Activated CD4-positive, alpha-beta T cell treated with anti-CD3 and anti-CD28 coated beads for 48 hours (primary cell): Measurements from ENCODE around the gene SLC22A2.
"Not testable (repeated sequence)": the region's sequence is repeated elsewhere in the genome, so short reads cannot be mapped to it uniquely, and the experiment has no call there.

Experiments used
- DNase-seq: peaks from one replicate; pipeline ENCODE4 v3.0.0-alpha.2; 2020

SLC22A2 gene

DNA sequence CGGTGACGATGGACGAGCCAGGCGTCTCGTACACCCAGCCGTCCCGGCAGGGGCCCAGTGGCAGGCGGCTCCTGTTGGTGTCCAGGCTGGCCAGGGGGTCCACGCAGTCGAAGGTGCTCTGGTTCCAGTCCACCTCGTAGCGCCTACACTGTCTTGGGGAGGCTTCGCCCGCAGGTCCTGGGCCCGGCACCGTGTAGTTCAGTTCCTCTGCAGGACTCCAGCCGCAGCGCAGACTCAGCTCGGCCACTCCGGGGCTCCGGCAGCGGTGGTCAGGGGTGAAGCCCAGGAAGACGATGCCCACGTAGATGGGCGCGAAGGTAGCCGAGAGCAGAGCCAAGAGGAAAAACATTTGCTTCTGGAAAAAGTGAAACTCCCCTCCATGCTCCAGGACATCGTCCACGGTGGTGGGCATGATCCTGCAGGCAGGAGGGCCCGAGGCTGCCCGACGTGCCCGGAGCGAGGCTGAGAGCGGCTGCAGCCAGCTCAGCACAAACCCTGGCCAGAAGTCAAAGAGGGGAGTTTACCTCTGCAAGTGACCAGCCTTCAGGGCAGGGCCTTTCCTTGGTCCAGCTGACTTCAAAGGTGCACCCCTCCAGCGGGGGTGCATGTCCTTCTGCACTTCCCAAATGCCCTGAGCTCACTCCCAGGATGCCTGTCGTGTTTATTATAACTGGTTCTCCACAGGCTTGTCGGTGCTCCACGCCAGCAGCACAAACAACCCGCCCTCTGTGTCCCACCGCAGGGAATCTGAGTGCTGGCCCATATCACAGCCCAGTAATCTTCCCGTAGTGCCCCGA lies at the start of gene SLC22A2:
Gene SLC22A2 (minus strand): TSS at position 476 of the 797 bp plus-strand sequence. CDS start 64 bp downstream, at position 412.
- no peak for DNase-seq

DNA sequence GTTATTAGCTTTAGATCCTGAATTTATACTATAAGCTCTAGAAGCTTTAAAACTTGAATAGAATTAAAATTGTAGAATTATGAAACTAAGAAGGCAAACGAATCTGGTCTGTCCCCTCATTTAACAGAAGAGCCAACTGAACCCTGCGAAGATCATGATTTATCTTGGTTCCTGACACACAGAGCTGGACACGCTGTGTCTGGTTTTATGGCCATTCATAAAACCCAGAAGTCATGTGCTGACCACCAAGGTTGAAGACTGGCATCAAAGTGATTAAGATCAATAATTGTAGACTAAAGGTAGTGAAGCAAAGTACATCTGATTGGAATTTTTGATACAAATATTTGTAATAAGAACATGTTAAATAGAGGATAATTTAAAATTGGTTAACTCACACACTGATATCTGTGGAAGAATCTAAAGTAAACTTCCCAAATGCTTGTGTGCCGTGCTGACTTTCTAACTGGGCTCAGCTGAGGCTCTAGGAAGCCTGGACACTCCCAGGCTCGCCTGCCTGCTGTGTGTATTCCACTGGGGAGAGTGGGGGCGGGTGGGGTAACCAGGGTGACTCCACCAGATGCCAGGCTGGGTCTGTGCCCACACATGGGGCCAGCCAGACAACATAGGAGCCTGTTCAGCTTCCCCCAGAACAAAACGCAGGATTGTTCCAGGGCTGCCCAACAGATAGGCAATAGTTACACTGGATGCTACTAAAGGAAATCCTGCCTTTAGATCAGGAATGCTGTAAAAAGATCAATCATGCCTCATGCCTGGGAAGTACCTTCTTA lies 47.5 kb upstream of the SLC22A2 start:
- DNase-seq: no peak

DNA sequence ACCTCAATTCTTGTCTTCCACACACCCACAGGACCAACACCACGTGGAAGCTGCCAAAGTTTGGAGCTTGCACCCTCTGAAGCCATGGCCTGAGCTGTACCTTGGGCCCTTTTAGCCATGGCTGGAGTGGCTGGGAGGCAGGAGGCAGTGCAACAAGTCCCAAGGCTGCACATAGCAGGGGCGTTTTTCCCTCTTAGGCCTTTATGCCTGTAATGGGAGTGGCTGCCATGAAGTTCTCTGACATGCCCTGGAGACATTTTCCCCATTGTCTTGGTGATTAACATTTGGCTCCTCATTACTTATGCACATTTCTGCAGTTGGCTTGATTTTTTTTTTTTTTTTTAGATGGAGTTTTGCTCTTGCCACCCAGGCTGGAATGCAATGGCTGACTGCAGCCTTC lies 45.2 kb upstream of the SLC22A2 start:
- no peak for DNase-seq

DNA sequence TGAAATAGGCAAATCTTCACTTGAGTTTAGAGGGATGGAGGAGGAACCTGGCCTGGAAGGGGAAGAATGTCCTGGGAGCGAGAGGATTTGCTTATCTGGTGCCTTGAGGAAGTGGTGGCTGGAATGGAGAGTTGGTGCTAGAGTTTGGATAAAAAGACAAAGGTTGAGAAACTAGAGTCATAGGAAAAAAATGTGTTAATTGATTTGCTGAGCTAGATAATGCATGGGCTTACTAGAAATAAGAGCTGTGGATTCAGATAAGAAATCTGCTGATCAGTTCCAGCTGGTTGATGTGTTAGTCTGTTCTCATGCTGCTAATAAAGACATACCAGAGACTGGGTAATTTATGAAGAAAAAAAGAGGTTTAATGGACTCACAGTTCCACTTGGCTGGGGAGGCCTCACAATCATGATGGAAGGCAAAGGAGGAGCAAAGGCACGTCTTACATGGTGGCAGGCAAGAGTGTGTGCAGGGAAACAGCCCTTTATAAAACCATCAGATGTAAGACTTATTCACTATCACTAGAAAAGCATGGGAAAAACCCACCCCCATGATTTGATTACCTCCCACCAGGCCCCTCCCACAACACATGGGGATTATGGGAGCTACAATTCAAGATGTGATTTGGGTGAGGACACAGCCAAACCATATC lies 43.9 kb upstream of the SLC22A2 start:
- DNase-seq: not testable (repeated sequence)

DNA sequence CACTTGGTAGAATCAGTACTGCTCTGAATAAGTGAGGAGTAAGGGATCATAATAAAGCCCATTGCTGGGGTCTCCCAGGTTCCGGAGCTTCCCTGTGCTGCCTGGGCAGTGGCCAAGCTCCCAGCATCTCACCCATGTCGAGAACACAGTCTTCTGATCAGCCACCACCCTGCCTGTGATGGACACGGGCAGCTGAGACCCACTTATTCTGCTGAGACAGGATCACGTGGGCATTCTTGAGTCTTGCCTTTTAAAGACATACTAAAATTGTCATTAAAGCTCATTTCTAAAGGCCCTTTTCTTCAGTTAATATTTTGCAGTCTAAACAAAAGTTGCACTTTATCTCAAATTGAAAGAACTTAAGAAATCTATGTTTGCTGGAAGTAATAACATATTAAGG lies 42.7 kb upstream of the SLC22A2 start:
- DNase-seq: no peak

DNA sequence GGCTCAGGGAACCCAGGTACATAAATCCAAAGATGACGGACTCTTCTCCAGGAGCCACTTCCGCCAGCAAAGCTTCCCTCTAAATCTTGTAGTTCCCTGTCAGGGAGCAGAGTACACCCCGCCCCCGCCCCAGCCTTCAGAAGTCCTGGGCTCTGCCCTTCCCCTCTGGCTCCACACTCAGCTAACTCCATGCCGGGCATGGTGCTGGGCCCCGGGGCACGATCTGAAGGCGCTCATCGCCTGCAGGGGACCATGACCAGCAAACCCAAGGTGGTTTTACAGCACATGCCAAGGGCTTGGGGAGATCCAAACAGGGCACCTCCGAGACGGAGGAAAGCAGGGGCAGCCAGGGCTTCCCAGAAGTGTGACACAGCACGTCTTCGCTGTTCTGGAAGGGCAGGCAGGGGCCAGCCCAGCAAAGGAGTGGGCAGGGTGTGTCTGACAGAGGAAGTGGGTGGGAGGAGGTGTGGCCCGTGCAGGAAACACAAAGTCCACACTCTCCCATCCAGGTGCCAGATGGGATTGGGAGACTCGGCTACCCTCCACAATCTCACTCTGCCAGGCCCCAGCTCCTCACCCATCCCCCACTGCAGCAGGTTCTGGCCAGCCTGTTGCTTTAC lies 41.6 kb upstream of the SLC22A2 start:
- no peak for DNase-seq

DNA sequence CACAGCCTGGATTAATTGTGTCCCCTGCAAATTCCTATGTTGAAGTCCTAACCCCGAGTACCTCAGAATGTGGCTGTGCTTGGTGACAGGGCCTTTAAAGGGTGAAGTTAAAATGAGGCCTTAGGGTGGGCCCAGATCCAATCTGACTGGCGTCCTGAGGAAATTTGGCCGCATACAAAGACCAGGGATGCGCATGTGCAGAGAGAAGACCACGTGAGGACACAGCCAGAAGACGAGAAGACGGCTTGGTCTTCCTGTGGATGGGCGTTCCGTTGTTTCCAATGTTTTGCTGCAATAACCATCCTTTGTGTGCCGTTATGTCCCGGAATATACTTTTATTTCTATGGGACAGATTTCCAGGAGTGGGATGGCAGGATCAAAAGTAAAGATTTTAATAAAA lies 40.9 kb upstream of the SLC22A2 start:
- no peak for DNase-seq

DNA sequence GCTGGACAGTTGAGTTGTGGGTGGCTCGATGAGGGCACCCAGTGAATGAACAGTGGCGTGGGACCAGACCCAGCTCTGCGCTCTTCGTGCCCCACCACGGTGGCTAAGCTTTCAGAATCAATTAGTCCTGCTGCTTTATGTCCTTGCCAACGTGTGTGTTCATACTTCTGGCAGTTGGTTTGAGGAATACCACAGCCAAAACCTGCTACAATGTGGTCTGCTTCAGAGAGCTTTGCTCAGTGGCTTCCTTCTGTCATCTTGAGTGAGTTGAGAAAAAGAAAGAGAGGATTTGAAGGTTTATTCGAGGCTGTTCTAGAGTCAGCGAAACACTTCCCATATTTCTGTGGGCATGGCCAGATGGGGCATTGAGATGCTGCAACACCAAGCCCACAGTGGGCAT lies 39.5 kb upstream of the SLC22A2 start:
- no peak for DNase-seq

DNA sequence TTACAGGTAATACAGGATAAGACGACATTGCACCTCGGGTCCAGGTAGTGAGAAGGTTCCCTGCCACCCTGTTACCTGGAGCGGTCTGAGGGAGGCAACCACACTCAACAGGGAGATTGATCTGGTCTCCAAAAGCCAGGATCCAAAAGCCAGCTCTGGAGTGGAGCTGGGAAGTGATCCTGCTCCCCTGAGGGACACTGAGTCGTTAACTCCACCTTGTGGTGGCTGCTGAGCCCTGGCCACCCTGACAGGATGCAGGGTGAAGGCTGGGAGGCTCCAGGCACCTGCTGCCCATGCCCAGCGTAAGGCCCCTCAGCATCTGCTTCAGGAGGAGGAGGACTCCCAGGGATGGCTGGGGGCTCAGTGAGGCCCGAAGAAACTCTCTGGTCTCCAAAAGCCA lies 38.7 kb upstream of the SLC22A2 start:
- DNase-seq: no peak

DNA sequence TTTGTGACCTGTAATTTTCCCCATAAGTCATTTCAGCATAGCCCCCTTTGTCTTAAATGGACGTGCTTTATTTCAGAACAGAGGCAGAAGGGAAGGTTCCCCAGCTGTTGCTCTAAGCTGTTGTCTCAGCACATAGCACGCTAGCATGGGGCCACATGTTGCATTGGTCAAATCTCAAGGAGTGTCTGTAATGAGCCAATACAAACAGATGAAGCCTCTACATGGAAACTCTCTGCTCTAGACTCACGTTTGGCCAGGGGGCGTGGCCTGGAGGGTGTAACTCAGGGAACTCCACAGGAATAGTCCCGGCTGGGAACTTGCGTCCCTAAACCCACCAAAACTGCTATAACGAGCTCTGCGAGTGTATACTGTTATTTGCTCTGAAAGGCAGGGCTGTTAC lies 35.2 kb upstream of the SLC22A2 start:
- DNase-seq: no peak

DNA sequence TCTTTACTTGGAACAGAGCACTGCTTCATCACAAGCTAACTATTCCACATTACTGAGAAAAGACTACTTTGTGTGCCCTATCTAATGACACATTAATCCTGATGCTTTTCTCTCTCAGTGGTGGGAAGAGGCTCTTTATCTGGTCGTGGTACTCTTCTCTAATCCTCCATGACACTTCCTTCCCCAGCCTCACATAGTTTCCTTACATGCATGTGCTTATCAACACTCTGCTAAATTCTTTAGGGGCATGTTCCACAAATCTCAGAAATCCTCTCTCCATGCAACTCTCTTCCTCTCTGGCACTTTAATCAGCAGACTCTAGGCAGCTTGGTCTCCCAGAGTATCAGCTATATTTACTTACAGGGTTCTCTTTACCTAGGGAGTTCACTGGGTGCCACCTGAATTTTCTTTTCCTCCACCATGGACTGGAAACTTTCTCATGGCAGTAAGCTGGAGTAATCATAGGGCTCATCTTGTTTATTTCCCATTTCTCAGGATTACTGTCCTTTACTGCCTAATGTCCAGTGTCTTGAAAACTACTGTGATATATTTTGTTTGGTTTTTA lies 27.0 kb upstream of the SLC22A2 start:
- DNase-seq: no peak

DNA sequence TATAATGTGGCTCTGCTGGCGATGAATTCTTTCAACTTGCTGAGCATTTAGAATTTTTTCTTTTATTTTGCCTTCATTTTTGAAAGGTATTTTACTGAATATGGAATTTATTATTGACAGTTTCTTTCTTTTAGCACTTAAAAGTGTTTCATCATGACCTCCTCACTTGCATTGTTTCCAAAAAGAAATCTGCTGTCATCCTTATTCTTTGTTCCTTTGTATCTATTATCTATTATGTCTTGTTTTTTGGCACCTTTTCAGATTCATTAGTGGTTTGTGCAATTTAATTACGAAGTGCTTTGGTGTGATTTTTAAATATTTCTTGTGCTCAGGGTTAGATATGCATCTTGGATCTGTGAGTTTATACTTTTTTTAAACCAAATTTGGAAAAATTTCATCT lies 26.0 kb upstream of the SLC22A2 start:
- no peak for DNase-seq

DNA sequence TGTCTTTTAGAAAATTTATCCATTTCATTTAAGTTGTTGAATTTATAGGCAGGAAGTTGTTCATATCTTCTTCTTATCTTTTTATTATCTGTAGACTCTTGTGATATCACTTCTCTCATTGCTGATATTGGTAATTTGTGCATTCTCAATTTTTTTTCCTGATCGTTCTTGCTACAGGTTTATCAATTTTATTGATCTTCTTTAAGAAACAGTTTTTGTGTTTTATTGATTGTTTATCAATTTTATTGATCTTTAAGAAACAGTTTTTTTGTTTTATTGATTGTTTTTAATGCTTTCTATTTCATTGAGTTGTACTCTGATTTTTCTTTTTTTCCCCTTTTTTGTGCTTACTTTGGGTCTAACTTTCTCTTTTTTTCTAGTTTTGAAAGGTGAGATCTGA lies 23.8 kb upstream of the SLC22A2 start:
- no peak for DNase-seq

DNA sequence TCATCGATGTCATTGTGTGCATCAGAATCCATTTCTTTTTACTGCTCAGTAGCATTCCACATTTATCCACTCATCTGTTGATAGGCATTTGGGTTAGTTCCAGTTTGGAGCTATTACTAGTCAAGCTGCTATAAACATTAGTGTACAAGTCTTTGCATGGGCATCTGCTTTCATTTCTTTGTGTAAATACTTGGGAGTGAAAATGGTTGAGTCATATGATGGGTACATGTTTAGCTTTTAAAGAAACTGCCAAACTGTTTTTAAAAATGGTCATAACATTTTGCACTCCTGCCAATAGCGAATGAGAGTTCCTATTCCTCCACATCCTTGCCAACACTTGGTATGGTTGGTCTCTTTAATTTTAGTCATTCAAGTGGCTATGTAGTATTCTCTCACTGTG lies 21.2 kb upstream of the SLC22A2 start:
- DNase-seq: no peak

DNA sequence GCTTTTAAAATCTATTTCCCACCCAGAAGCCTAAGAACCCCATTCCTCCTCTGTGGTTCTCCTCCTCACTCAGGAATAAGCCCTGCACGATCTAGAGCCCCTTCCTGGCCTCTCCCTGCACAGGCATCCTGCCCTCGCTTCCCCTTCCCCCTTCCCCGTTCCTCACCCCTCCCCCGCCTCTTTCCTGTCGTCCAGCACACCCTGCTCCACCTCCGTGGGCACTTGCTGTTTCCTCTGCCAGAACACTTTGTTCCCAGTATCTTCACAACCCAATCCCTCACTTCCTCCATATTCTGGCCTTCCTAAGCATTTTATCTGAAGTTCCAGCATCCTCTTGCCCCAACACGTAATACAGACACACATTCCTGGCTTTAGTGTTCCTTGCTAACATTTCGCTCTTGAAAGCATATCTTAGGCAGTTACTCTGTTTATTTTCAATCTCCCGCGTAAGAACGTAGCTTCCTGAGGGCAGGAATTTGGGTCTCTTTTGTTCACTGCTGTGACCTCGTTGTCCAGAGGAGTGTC lies 20.2 kb upstream of the SLC22A2 start:
- DNase-seq: no peak

DNA sequence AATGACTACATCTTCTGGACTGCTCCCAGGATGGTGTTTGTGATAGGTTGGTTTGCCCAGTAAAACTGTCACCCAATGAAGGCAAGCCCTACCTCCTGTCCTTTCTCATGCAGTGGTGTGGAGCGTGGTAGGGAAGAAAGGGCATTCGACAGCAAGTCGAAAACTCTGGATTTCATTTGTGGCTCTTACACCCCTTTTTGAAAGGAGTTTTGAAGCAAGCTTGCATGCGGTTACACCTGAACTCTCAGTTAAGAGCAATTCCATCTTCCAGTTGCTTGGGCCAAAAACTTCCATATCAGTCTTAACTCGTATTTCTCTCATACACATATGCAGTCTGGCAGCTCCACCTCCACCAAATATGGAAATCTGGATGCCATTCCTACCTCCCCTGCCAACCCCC lies 19.7 kb upstream of the SLC22A2 start:
- no peak for DNase-seq

DNA sequence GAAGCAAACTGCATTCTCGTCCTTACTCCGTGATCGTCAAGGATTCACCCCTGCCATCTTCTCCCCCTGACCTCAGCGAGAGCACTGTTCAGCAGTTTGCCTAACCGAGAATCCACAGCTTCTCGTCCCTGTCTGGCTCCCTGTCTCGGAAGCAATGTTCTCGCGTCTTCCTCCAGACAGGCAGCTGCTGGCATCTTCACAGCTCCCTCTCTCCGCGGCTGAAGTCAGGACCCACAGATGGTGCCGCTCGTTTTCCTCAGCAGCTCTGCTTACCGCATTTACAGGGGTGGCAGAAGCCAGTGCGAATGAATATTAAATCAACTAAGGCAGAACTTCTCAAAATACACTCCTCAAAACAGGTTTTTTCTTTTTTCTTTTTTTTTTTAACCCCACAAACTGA lies 18.9 kb upstream of the SLC22A2 start:
- no peak for DNase-seq

DNA sequence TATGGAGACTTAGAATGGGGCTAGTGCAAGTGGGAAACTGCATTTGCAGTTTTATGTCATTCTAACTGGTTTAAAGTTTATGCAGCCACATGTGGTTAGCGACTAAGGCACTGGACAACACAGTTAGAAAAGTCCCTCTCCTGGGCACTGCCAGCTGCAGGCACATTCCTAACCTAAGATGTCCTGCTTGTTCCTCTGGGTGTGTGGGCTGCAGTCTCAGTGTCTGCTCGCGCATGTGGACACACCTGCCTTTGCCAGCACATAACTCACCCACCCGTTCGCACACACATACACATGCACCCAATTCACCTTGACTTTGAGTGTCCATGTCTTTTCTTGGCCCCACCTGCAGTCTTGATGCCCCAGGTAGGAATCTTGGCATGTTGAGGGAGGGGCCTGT lies 18.5 kb upstream of the SLC22A2 start:
- no peak for DNase-seq

DNA sequence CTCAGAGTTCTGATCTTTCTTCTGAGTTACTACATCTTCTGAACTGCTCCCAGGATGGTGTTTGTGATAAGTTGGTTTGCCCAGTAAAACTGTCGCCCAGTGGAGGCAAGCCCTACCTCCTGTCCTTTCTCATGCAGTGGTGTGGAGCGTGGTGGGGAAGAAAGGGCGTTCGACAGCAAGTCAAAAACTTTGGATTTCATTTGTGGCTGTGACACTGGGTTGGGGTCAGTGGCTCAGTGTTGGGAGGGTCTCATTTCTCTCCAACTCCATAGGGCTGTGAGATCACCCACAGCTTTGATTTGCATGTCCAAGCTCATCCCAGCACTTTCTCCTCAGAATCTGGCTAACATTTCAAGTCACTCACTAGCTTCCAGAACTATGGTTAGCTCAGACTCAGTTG lies 17.5 kb upstream of the SLC22A2 start:
- no peak for DNase-seq

DNA sequence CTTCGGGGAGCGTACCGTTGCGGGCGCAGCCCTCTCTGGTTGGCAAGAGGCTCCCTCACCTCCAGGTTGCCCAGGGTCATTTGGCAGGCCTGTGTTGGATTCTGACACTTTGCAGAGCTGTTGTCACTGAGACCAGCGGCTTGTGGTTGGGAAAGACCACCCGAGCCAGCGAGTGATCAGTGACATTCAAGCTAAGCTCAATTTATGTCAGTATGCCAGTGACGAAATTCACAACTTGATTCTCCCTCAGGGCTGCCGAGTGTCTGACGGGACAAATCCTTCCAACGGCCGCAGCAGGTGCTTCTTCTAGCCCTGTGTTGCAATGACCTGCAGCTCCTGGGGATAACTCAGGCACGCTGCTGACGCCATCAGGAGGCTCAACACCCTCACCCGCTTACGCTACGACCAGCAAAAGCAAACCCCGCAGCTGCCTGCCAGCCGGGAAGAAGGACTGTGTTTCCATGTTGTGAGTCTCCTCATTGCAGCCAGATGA lies 16.9 kb upstream of the SLC22A2 start:
- no peak for DNase-seq

DNA sequence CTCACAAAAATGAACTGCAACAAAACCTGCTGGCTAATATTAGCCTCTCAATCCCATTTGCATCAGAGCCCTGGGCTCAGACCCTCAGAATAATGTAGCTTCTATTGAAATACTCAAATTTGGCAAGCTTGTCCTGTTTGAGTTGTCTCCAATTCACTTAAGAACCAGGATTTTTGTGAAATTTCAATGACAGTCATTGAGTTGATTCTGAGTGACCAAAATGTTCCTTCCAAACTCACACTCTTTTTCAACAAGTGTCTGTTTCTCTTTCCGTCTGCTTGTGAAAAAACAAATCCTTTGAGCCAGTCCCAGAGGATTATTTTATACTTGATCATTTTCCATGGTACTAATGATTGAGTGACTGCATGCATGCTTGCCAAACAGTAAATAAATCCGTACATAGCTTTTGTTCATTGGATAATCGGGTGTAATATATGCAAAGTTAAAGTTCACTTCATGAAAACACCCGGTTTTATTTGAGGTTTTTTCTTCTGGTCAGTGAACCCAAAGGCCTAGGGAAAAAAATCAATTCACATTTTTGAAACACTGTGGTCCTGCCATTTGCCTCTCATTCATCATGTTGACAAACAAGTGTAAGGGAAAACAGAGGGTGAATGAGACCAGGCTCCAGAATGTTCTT lies 16.4 kb upstream of the SLC22A2 start:
- DNase-seq: no peak

DNA sequence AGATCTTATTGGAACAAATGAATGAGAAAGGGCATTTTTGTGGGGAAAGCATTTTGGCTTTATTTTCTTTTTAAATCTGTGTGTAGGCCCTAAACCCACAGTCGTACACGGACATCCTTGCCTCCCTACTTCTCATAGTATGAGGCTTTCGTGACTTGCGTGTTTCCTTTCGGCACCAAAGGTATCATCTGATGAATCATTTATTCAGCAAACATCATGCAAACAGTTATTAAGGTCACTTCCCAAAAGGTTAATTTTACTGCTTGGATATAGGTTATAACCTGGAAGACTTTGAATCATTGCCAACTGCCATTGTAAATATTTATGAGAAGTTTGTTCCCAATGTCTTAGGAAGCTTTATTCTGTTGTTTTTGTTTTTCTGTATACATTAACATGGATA lies 15.1 kb upstream of the SLC22A2 start:
- DNase-seq: no peak
